GM10266 (cell line): ENCODE measurements around the gene AMPH.
"Not testable (repeated sequence)": the region's sequence is repeated elsewhere in the genome, so short reads cannot be mapped to it uniquely, and the experiment has no call there.

ENCODE experiments used
- DNase-seq: peaks from one replicate; pipeline ENCODE4 v3.0.0; 2012; ENCODE audit errors: extremely low spot score
- CTCF ChIP-seq: IDR thresholded peaks from 2 replicates; pipeline ENCODE4 v1.5.1; 2012; ENCODE audit warnings: mild to moderate bottlenecking, low read depth; ENCODE audit not compliant: control insufficient read depth, insufficient read depth; ENCODE audit errors: missing control alignments

The AMPH gene

GRCh38 chr7:38368191-38368605 lies 263.0 kb downstream of the AMPH start:
- TF ChIP-seq CTCF, result peak; percentile 85
- peak; percentile 61 for DNase-seq

- TF ChIP-seq CTCF, result no peak
- no peak for DNase-seq
These were observed 263.8 kb downstream of the AMPH start for GRCh38 chr7:38367301-38367890.

GRCh38 chr7:38363379-38363778 lies 267.8 kb downstream of the AMPH start:
- TF ChIP-seq CTCF, result peak; percentile 80
- DNase-seq, result peak; percentile 36

GRCh38 chr7:38362611-38363237 lies 268.4 kb downstream of the AMPH start:
- not testable (repeated sequence) for DNase-seq

- no peak for DNase-seq
- no peak for TF ChIP-seq CTCF
These were observed 270.4 kb downstream of the AMPH start for GRCh38 chr7:38360776-38361175.

GRCh38 chr7:38359071-38359601 lies 272.0 kb downstream of the AMPH start:
- DNase-seq, result not testable (repeated sequence)
- peak; percentile 59 for TF ChIP-seq CTCF

- not testable (repeated sequence) for DNase-seq
These were observed 272.8 kb downstream of the AMPH start for GRCh38 chr7:38358273-38358831.

- peak; percentile 62 for TF ChIP-seq CTCF
These were observed 276.8 kb downstream of the AMPH start for GRCh38 chr7:38354271-38354851.

GRCh38 chr7:38353431-38353881 lies 277.7 kb downstream of the AMPH start:
- not testable (repeated sequence) for DNase-seq

More at GRCh38 chr7:38354271-38354851, 276.8 kb downstream of the AMPH start:
- not testable (repeated sequence) for DNase-seq
